Liver (tissue), 9 donors: Measurements from ENCODE around the gene TNFAIP1. TPM values are rescaled to one million over a fixed set of nuclear protein-coding genes. Genes with fewer than 3 reads are reported as not detected.

ENCODE experiments used
- DNase-seq: peaks from one replicate; pipeline ENCODE4 v3.0.0-alpha.2; 2017; ENCODE audit warnings: low spot score
- H3K27ac ChIP-seq, 2 donors: one replicate each; pipeline ENCODE4 v1.7.0; 2013; ENCODE audit warnings: inconsistent platforms in 2 of 2, low read length in 2 of 2, control low read depth in 1 of 2, low read depth in 1 of 2, mild to moderate bottlenecking in 1 of 2
- H3K27me3 ChIP-seq, 4 donors: one replicate each; pipeline versions ENCODE4 v1.6.1 to v1.7.0; 2013; ENCODE audit warnings: low read length in 3 of 4, inconsistent platforms in 1 of 4, mild to moderate bottlenecking in 1 of 4, moderate library complexity in 1 of 4; ENCODE audit not compliant: control insufficient read depth in 4 of 4, insufficient read depth in 4 of 4
- H3K36me3 ChIP-seq, 4 donors: one replicate each; pipeline versions ENCODE4 v1.6.1 to v1.7.0; 2013; ENCODE audit warnings: low read length in 3 of 4, mild to moderate bottlenecking in 3 of 4, low read depth in 1 of 4, moderate library complexity in 1 of 4; ENCODE audit not compliant: control insufficient read depth in 4 of 4, insufficient read depth in 3 of 4
- H3K4me1 ChIP-seq, 4 donors: one replicate each; pipeline versions ENCODE4 v1.6.1 to v1.7.0; 2013; ENCODE audit warnings: low read length in 3 of 4, mild to moderate bottlenecking in 3 of 4, moderate library complexity in 1 of 4; ENCODE audit not compliant: control insufficient read depth in 4 of 4, insufficient read depth in 4 of 4
- H3K4me3 ChIP-seq, 3 donors: one replicate each; pipeline versions ENCODE4 v1.6.1 to v1.7.0; 2013; ENCODE audit warnings: low read length in 3 of 3, control low read depth in 1 of 3, low read depth in 1 of 3, mild to moderate bottlenecking in 1 of 3
- H3K9ac ChIP-seq, 2 donors: one replicate each; pipeline ENCODE4 v1.7.0; 2013; ENCODE audit warnings: low read length in 2 of 2, mild to moderate bottlenecking in 2 of 2, moderate library complexity in 2 of 2, control low read depth in 1 of 2, low read depth in 1 of 2
- H3K9me3 ChIP-seq, 4 donors: one replicate each; pipeline versions ENCODE4 v1.6.1 to v1.7.0; 2013; ENCODE audit warnings: low read length in 3 of 4; ENCODE audit not compliant: control insufficient read depth in 4 of 4
- EGR1 ChIP-seq, 2 donors: IDR thresholded peaks; 2 replicates each; pipeline ENCODE4 v1.6.1; 2016 to 2018; ENCODE audit warnings: antibody characterized with exemption in 2 of 2, low read depth in 2 of 2
- FOXA2 ChIP-seq: IDR thresholded peaks from 2 replicates; pipeline ENCODE4 v1.6.1; 2016; ENCODE audit warnings: antibody characterized with exemption
- GABPA ChIP-seq, 2 donors: IDR thresholded peaks in 1 of 2; conservative IDR thresholded peaks in 1 of 2; 2 replicates each; pipeline ENCODE4 v1.6.1; 2016; ENCODE audit warnings: antibody characterized with exemption in 2 of 2, mild to moderate bottlenecking in 1 of 2, moderate library complexity in 1 of 2
- HNF4A ChIP-seq, 2 donors: conservative IDR thresholded peaks; 2 replicates each; pipeline ENCODE4 v1.6.1; 2016; ENCODE audit warnings: antibody characterized with exemption in 2 of 2, mild to moderate bottlenecking in 2 of 2
- HNF4G ChIP-seq: IDR thresholded peaks from 2 replicates; pipeline ENCODE4 v1.6.1; 2016; ENCODE audit warnings: antibody characterized with exemption
- NR2F2 ChIP-seq: IDR thresholded peaks from 2 replicates; pipeline ENCODE4 v1.6.1; 2016; ENCODE audit warnings: antibody characterized with exemption
- RAD21 ChIP-seq, 2 donors: IDR thresholded peaks; 2 replicates each; pipeline ENCODE4 v1.6.1; 2016; ENCODE audit warnings: antibody characterized with exemption in 2 of 2, mild to moderate bottlenecking in 2 of 2
- RXRA ChIP-seq, 2 donors: IDR thresholded peaks; 2 replicates each; pipeline ENCODE4 v1.6.1; 2017 to 2018; ENCODE audit warnings: antibody characterized with exemption in 2 of 2, mild to moderate bottlenecking in 1 of 2
- SP1 ChIP-seq: IDR thresholded peaks from 2 replicates; pipeline ENCODE4 v1.6.1; 2018; ENCODE audit warnings: antibody characterized with exemption, mild to moderate bottlenecking
- TAF1 ChIP-seq: conservative IDR thresholded peaks from 2 replicates; pipeline ENCODE4 v1.6.1; 2016; ENCODE audit warnings: antibody characterized with exemption, mild to moderate bottlenecking
- WGBS: extraction: QIAGEN DNeasy Blood & Tissue Kit; methylation state at CpG from one replicate; pipeline ENCODE4 v1.1.7; 2013; 5-methylcytosine and 5-hydroxymethylcytosine counted together
- polyA plus RNA-seq, 2 donors: library from polyadenylated mRNA; stranded (reverse) in 1 of 2; unstranded in 1 of 2; fragments of 200-250 nt in 1 of 2; fragments of >200 nt in 1 of 2; fragmentation: Nextera tagmentation in 1 of 2; extraction: Ambion mirVana in 1 of 2; gene quantifications; one replicate each; pipeline versions ENCODE4 v1.2.1 to v1.2.3, GENCODE V29; 2013 to 2015
- total RNA-seq, 2 donors: library from RNA; depleted of rRNA; stranded (reverse); fragments of >200 nt; gene quantifications; one replicate each; pipeline ENCODE4 v1.2.3, GENCODE V29; 2014
- TF ChIP-seq, protein P1 (sequence below): fragments of 150-350 bp; IDR thresholded peaks from 2 replicates; pipeline ENCODE4 v1.5.1; 2017; ENCODE audit warnings: improper control_type of control experiment, low read depth, low read length; ENCODE audit not compliant: missing input control
- TF ChIP-seq, protein P2 (sequence below): IDR thresholded peaks from 2 replicates; pipeline ENCODE4 v1.6.1; 2016; ENCODE audit warnings: antibody characterized with exemption, mild to moderate bottlenecking
- TF ChIP-seq, protein P3 (sequence below): IDR thresholded peaks from 2 replicates; pipeline ENCODE4 v1.6.1; 2016; ENCODE audit warnings: antibody characterized with exemption
- TF ChIP-seq, protein P4 (sequence below): IDR thresholded peaks from 2 replicates; pipeline ENCODE4 v1.6.1; 2016; ENCODE audit warnings: antibody characterized with exemption
- donor health status: healthy.
- donor health status: healthy.
- donor health status: healthy.
- donor health status: healthy.
- donor health status: healthy.

TNFAIP1 gene
- total and polyA plus RNA-seq, 4 donors: 11.7 to 31.7 (median 19.6) TPM

DNA sequence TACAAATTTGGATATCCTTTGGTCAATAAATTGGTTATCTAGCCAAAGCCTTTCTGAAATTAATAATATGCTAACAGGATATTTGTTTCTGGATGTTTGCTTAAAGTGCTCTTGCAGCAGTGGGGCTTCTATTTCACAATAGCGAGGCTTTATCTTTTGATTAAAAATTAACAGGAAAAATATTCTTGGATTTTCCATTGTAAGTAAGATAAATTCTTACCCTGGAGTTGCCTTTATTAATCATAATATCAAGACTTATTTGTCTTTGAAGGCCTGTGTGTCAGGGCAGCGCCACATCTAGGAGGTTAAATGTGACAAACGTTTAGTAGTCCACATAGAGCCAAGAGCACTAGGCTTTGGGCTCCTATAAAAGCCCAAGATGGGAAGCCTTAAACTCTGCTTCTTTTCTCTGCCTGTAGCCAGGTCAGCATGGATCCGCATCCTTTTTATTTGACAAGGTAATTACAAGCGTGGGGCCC lies 11.3 kb upstream of the TNFAIP1 start (continued):
- TF ChIP-seq, protein P1, sequence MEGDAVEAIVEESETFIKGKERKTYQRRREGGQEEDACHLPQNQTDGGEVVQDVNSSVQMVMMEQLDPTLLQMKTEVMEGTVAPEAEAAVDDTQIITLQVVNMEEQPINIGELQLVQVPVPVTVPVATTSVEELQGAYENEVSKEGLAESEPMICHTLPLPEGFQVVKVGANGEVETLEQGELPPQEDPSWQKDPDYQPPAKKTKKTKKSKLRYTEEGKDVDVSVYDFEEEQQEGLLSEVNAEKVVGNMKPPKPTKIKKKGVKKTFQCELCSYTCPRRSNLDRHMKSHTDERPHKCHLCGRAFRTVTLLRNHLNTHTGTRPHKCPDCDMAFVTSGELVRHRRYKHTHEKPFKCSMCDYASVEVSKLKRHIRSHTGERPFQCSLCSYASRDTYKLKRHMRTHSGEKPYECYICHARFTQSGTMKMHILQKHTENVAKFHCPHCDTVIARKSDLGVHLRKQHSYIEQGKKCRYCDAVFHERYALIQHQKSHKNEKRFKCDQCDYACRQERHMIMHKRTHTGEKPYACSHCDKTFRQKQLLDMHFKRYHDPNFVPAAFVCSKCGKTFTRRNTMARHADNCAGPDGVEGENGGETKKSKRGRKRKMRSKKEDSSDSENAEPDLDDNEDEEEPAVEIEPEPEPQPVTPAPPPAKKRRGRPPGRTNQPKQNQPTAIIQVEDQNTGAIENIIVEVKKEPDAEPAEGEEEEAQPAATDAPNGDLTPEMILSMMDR: no peak
- TF ChIP-seq SP1 (peak; percentile 14), NR2F2 (no peak)

DNA sequence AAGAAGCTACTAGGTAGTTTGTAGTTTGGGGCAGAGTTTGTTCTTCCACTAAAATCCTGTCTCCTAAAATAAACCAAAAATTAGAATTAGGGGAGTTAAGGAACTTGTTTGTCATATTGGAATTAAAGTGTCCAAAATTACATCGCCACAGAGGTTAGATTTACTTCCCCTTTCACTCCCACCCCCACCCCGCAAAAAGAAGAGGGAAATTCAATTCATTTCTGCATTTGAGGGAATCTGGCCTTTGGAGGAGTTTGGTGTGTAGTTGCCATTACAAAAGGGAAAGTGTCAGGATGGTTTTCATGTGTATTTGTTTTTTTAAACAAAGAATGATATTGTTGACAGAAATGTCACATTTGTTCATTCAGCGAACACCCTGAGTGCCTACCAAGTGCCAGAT lies 10.8 kb upstream of the TNFAIP1 start:
- 81% methylated on average over 3 of the region's 3 CpGs for WGBS
- no peak for DNase-seq
- TF ChIP-seq GABPA (IDR thresholded peaks at IDR 0.05 in 1 of 2, conservative IDR thresholded peaks at IDR 0.05 in 1 of 2) (no peak), FOXA2 (no peak), RAD21 (IDR thresholded peaks at IDR 0.05) (no peak), HNF4A (conservative IDR thresholded peaks at IDR 0.05) (no peak), NR2F2 (no peak), TAF1 (no peak)
- TF ChIP-seq, protein P2, sequence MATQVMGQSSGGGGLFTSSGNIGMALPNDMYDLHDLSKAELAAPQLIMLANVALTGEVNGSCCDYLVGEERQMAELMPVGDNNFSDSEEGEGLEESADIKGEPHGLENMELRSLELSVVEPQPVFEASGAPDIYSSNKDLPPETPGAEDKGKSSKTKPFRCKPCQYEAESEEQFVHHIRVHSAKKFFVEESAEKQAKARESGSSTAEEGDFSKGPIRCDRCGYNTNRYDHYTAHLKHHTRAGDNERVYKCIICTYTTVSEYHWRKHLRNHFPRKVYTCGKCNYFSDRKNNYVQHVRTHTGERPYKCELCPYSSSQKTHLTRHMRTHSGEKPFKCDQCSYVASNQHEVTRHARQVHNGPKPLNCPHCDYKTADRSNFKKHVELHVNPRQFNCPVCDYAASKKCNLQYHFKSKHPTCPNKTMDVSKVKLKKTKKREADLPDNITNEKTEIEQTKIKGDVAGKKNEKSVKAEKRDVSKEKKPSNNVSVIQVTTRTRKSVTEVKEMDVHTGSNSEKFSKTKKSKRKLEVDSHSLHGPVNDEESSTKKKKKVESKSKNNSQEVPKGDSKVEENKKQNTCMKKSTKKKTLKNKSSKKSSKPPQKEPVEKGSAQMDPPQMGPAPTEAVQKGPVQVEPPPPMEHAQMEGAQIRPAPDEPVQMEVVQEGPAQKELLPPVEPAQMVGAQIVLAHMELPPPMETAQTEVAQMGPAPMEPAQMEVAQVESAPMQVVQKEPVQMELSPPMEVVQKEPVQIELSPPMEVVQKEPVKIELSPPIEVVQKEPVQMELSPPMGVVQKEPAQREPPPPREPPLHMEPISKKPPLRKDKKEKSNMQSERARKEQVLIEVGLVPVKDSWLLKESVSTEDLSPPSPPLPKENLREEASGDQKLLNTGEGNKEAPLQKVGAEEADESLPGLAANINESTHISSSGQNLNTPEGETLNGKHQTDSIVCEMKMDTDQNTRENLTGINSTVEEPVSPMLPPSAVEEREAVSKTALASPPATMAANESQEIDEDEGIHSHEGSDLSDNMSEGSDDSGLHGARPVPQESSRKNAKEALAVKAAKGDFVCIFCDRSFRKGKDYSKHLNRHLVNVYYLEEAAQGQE: no peak
- no peak overlapping the region for H3K9ac ChIP-seq
- peaks cover 6 to 45% (median 36%) of the 10 kb centered on the region in 4 donors for H3K4me1 ChIP-seq
- peaks cover 0 to 25% (median 9%) of the 10 kb centered on the region in 4 donors for H3K36me3 ChIP-seq
- peak overlapping the region in 1 of 3 donors; percentile 3 for H3K4me3 ChIP-seq
- peak overlapping the region in 1 of 2 donors; percentile 39 for H3K27ac ChIP-seq
- H3K9me3 ChIP-seq: no peaks in the 10 kb centered on the region
- H3K27me3 ChIP-seq: no peaks in the 10 kb centered on the region

DNA sequence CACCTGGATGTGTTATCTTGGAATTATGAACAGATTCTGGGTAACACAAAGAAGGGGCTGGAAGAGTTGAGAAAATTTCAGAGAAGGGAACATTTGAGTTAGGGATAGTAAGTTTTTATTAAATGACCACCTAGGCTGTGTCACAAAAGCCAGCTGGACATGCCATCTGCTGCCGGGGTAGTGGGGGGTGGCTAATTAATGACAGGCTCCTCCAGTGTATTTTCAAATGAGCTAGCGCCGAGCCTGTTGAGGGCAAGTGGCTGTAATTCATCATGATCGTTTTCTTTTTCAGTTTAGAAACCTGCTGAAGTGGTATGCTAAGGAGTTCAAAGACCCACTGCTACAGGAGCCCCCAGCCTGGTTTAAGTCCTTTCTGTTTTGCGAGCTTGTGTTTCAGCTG lies 10.3 kb upstream of the TNFAIP1 start:
- H3K27ac ChIP-seq: no peak overlapping the region
- no peaks in the 10 kb centered on the region for H3K27me3 ChIP-seq
- WGBS: 87% methylated on average over 5 of the region's 5 CpGs
- no peak overlapping the region for H3K9ac ChIP-seq
- TF ChIP-seq HNF4G (no peak), SP1 (no peak), RXRA (IDR thresholded peaks at IDR 0.05) (no peak), NR2F2 (no peak), HNF4A (conservative IDR thresholded peaks at IDR 0.05) (no peak), TAF1 (no peak), EGR1 (IDR thresholded peaks at IDR 0.05; ENCODE audit: low read depth in 2 of 2) (no peak)
- TF ChIP-seq, protein P1: no peak
- TF ChIP-seq, protein P3, sequence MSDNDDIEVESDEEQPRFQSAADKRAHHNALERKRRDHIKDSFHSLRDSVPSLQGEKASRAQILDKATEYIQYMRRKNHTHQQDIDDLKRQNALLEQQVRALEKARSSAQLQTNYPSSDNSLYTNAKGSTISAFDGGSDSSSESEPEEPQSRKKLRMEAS: no peak
- TF ChIP-seq, protein P4, sequence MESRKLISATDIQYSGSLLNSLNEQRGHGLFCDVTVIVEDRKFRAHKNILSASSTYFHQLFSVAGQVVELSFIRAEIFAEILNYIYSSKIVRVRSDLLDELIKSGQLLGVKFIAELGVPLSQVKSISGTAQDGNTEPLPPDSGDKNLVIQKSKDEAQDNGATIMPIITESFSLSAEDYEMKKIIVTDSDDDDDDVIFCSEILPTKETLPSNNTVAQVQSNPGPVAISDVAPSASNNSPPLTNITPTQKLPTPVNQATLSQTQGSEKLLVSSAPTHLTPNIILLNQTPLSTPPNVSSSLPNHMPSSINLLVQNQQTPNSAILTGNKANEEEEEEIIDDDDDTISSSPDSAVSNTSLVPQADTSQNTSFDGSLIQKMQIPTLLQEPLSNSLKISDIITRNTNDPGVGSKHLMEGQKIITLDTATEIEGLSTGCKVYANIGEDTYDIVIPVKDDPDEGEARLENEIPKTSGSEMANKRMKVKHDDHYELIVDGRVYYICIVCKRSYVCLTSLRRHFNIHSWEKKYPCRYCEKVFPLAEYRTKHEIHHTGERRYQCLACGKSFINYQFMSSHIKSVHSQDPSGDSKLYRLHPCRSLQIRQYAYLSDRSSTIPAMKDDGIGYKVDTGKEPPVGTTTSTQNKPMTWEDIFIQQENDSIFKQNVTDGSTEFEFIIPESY: no peak
- H3K4me1 ChIP-seq: peaks cover 6 to 41% (median 32%) of the 10 kb centered on the region in 4 donors
- no peak for DNase-seq
- H3K9me3 ChIP-seq: no peaks in the 10 kb centered on the region
- H3K4me3 ChIP-seq: no peak overlapping the region
- H3K36me3 ChIP-seq: peaks cover 0 to 25% (median 9%) of the 10 kb centered on the region in 4 donors
